Sigmoid colon (tissue), 3 donors: ENCODE measurements around the gene RASL10A.

Source experiments
- CTCF ChIP-seq, 4 experiments: fragments of 450-650 bp in 3 of 4; fragments of 200-600 bp in 1 of 4; IDR thresholded peaks; one replicate each; pipeline ENCODE4 v1.5.1; 2016 to 2019; ENCODE audit warnings: antibody characterized with exemption in 4 of 4, mild to moderate bottlenecking in 3 of 4, moderate library complexity in 2 of 4
- POLR2A ChIP-seq, 2 donors: fragments of 450-650 bp; IDR thresholded peaks; one replicate each; pipeline ENCODE4 v1.6.1; 2016; ENCODE audit warnings: antibody characterized with exemption in 2 of 2, mild to moderate bottlenecking in 2 of 2, moderate library complexity in 2 of 2

- no peak for TF ChIP-seq CTCF (IDR thresholded peaks at IDR 0.05)
- TF ChIP-seq POLR2A (IDR thresholded peaks at IDR 0.05) = no peak
Observed at GRCh38 chr22:29265305-29265704, 50.2 kb downstream of the RASL10A start.
